Heart right ventricle (tissue), 16 donors: ENCODE results near the gene SMURF2. TPM values are rescaled to one million over a fixed set of nuclear protein-coding genes. Genes with fewer than 3 reads are reported as not detected.

Experiments used
- ATAC-seq, 8 donors: fragments of 200-7000 bp; cut with Tn5 transposase; one replicate each; pipeline ENCODE4 v1.9.1; 2020; ENCODE audit warnings: mild to moderate bottlenecking in 8 of 8, moderate library complexity in 8 of 8, moderate number of reproducible peaks in 1 of 8
- DNase-seq, 2 donors: peaks; one replicate each; pipeline ENCODE4 v3.0.0-alpha.2; 2020
- H3K27ac ChIP-seq, 10 donors: fragments of 200-600 bp; sonication (generic) in 2 of 10; one replicate each; pipeline versions ENCODE4 v1.5.0 to v1.8.0; 2020 to 2022; ENCODE audit warnings: mild to moderate bottlenecking in 3 of 10
- H3K27me3 ChIP-seq, 7 donors: fragments of 200-600 bp; one replicate each; pipeline ENCODE4 v1.8.0; 2021 to 2022; ENCODE audit warnings: mild to moderate bottlenecking in 2 of 7
- H3K36me3 ChIP-seq, 9 donors: fragments of 200-600 bp; sonication (generic) in 1 of 9; one replicate each; pipeline versions ENCODE4 v1.5.0 to v1.8.0; 2020 to 2022; ENCODE audit warnings: mild to moderate bottlenecking in 2 of 9
- H3K4me1 ChIP-seq, 9 donors: fragments of 200-600 bp; sonication (generic) in 1 of 9; one replicate each; pipeline versions ENCODE4 v1.5.0 to v1.8.0; 2020 to 2022; ENCODE audit warnings: mild to moderate bottlenecking in 4 of 9
- H3K4me3 ChIP-seq, 10 donors: fragments of 200-600 bp; sonication (generic) in 2 of 10; one replicate each; pipeline versions ENCODE4 v1.5.0 to v1.8.0; 2020 to 2022; ENCODE audit warnings: mild to moderate bottlenecking in 7 of 10, moderate library complexity in 2 of 10
- H3K9me3 ChIP-seq, 11 donors: fragments of 200-600 bp in 10 of 11; sonication (generic) in 2 of 11; one replicate each; pipeline versions ENCODE4 v1.5.0 to v1.8.0; 2013 to 2022; ENCODE audit warnings: mild to moderate bottlenecking in 2 of 11, control low read depth in 1 of 11, moderate library complexity in 1 of 11
- CTCF ChIP-seq, 9 donors: fragments of 200-600 bp; sonication (generic) in 2 of 9; IDR thresholded peaks; one replicate each; pipeline versions ENCODE4 v1.5.0 to v1.8.0; 2021 to 2022; ENCODE audit warnings: antibody characterized with exemption in 9 of 9, mild to moderate bottlenecking in 5 of 9, moderate library complexity in 1 of 9
- WGBS, 2 donors: extraction: QIAGEN DNeasy Blood & Tissue Kit; methylation state at CpG; one replicate each; pipeline ENCODE4 v1.1.7; 2013; ENCODE audit warnings: inconsistent platforms in 1 of 2; 5-methylcytosine and 5-hydroxymethylcytosine counted together
- intact Hi-C, 10 donors: fragments of 100-400 bp; cut with DNase I; formaldehyde crosslinking; loops; one replicate each; pipeline versions ENCODE4 v1.11.1 to v1.14.2; 2022
- polyA plus RNA-seq, 2 donors: library from polyadenylated mRNA; stranded (reverse); fragments of 200-250 nt; gene quantifications; one replicate each; pipeline ENCODE4 v1.2.3, GENCODE V29; 2013
- total RNA-seq, 10 donors: library from RNA; stranded (reverse); fragmentation: NEBNext Ultra II Directional in 3 of 10; extraction: Animal tissue kit (Norgen Biotek cat#: 25700) in 3 of 10; gene quantifications; one replicate each; pipeline versions ENCODE4 v1.2.1 to v1.2.4, GENCODE V29; 2021 to 2023
- donor health status: Arrhythmogenic right ventricular cardiomyopathy.
- donor health status: ischemic (EF 13 %, LVEDD 7.1; RV severe dilation, severe dysfunction).
- donor health status: healthy with polysubstance abuse.
- donor health status: DM: no; HTN: yes; CAD: no.
- donor health status: DM: no; HTN: no; CAD: no.
- donor health status: ischemic (EF 25% LVEDD 6.9; RV normal size, moderate dysfunction).
- donor health status: ischemic (EF 25% LVEDD 5.7; RV mildly dilated, moderate dysfunction).
- donor health status: healthy.
- donor health status: DM: yes; HTN: yes; CAD: no.
- donor health status: Ischemic cardiomyopathy.
- donor health status: ischemic (EF 35%, LVEDD 5.7; RV mildly dilated, moderate dysfunction).
- donor health status: nonischemic (EF 11% LVEDD 7.7; RV severe dilation, severe dysfunction).
- donor health status: DM: yes; HTN: yes; CAD: no.
- donor health status: PGD.
- donor health status: ischemic (EF 29% LVEDD 5.4; RV normal size, mild dysfunction).
- donor health status: nonischemic (EF 23%, LVEDD 6.1; RV moderate dilation, normal function).

Gene SMURF2
- total and polyA plus RNA-seq, 12 donors, result 4.0 to 15.5 (median 12.2) TPM

GRCh38 chr17:64500862-64501765 lies 161.0 kb downstream of the SMURF2 start:
- H3K27me3 ChIP-seq, result no peaks in the 10 kb centered on the region
- WGBS, 2 donors, result 72 to 78% methylated on average over 11 of the region's 11 CpGs
- H3K27ac ChIP-seq, result no peak overlapping the region
- H3K4me3 ChIP-seq, result no peak overlapping the region
- TF ChIP-seq CTCF (IDR thresholded peaks at IDR 0.05), result no peak
- peaks cover 12 to 82% (median 69%) of the 10 kb centered on the region in 9 donors for H3K4me1 ChIP-seq
- H3K9me3 ChIP-seq, result no peaks in the 10 kb centered on the region
- intact Hi-C loops, result loop anchor here in 1 of 10 donors (10.0 kb wide), 1 partner anchor 676 kb away; the partner anchor contains the start of genes FTSJ3 and PSMC5
- DNase-seq (no peak), ATAC-seq (no peak)
- H3K36me3 ChIP-seq, result peaks cover 0 to 81% (median 61%) of the 10 kb centered on the region in 9 donors

GRCh38 chr17:64500487-64500859 lies 161.6 kb downstream of the SMURF2 start:
- intact Hi-C loops, result loop anchor here in 1 of 10 donors (10.0 kb wide), 1 partner anchor 676 kb away; the partner anchor contains the start of genes FTSJ3 and PSMC5
- Histone ChIP-seq H3K27ac (no peak overlapping the region), H3K9me3 (no peaks in the 10 kb centered on the region), H3K4me3 (no peak overlapping the region), H3K27me3 (no peaks in the 10 kb centered on the region), H3K4me1 (peaks cover 15 to 88% (median 76%) of the 10 kb centered on the region in 9 donors), H3K36me3 (peaks cover 0 to 81% (median 61%) of the 10 kb centered on the region in 9 donors)
- 81 to 85% methylated on average over 8 of the region's 8 CpGs for WGBS, 2 donors
- DNase-seq (no peak), ATAC-seq (no peak)
- no peak for TF ChIP-seq CTCF (IDR thresholded peaks at IDR 0.05)

- 82 to 86% methylated on average over 6 of the region's 6 CpGs for WGBS, 2 donors
- no peak overlapping the region for H3K27ac ChIP-seq
- no peaks in the 10 kb centered on the region for H3K27me3 ChIP-seq
- H3K4me1 ChIP-seq, result peaks cover 19 to 94% (median 81%) of the 10 kb centered on the region in 9 donors
- DNase-seq, result no peak
- H3K9me3 ChIP-seq, result no peaks in the 10 kb centered on the region
- no peak overlapping the region for H3K4me3 ChIP-seq
- intact Hi-C loops, result loop anchor here in 5 of 10 donors (5.0 to 10.0 kb wide), 6 partner anchors 145 to 675 kb away; partner anchors contain the start of genes FTSJ3 (in 1 of the 5) and PSMC5 (in 1 of the 5)
- TF ChIP-seq CTCF (IDR thresholded peaks at IDR 0.05), result no peak
- no peak for ATAC-seq
- H3K36me3 ChIP-seq, result peaks cover 0 to 78% (median 61%) of the 10 kb centered on the region in 9 donors
These were observed 162.2 kb downstream of the SMURF2 start for GRCh38 chr17:64499805-64500486.
